ENCODE data around the gene ITIH5.
"Not testable (repeated sequence)": the region's sequence is repeated elsewhere in the genome, so short reads cannot be mapped to it uniquely, and the experiment has no call there.

ITIH5 gene

DNA sequence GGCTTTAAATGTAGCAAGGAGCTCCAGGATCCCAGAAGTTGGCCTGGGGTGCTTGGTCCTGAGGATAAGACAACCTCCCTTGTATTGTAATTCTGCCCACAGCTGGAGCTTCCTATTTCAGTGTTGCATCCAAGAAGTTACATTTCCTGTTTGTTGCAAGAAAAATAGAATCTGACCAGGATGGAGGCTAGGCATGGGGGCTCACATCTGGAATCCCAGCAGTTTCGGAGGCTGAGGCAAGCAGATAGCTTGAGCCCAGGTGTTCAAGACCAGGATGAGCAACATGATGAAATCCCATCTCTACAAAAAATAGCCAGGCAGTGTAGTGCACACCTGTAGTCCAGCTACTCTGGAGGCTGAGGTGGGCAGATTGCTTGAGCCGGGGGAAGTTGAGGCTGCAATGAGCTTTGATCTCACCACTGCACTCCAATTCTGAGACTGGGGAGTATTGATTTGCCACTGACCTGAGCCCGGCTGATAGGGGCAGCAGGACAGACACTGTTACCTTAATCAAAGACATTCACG, 35.6 kb upstream of the ITIH5 start:
- TF ChIP-seq FOXK2 (IDR thresholded peaks at IDR 0.05) = no peak
- no peak for TF ChIP-seq ARNT (IDR thresholded peaks at IDR 0.05)
- no peak for TF ChIP-seq HDGF (IDR thresholded peaks at IDR 0.05; ENCODE audit: borderline replicate concordance)
- TF ChIP-seq ZNF384 (IDR thresholded peaks at IDR 0.05) = no peak
- no peak for TF ChIP-seq ELF4 (IDR thresholded peaks at IDR 0.05)
- no peak for TF ChIP-seq NFRKB (IDR thresholded peaks at IDR 0.05)
- no peak for TF ChIP-seq SP1 (IDR thresholded peaks at IDR 0.05)
- no peak for TF ChIP-seq LEF1 (IDR thresholded peaks at IDR 0.05; ENCODE audit: borderline replicate concordance)
- no peak for TF ChIP-seq FOXA1 (IDR thresholded peaks at IDR 0.05)
- TF ChIP-seq L3MBTL2 (conservative IDR thresholded peaks at IDR 0.05) = no peak
- no peak for TF ChIP-seq FOXM1 (IDR thresholded peaks at IDR 0.05; ENCODE audit: borderline replicate concordance)
- no peak for TF ChIP-seq TARDBP (IDR thresholded peaks at IDR 0.05)
- TF ChIP-seq, protein P1, sequence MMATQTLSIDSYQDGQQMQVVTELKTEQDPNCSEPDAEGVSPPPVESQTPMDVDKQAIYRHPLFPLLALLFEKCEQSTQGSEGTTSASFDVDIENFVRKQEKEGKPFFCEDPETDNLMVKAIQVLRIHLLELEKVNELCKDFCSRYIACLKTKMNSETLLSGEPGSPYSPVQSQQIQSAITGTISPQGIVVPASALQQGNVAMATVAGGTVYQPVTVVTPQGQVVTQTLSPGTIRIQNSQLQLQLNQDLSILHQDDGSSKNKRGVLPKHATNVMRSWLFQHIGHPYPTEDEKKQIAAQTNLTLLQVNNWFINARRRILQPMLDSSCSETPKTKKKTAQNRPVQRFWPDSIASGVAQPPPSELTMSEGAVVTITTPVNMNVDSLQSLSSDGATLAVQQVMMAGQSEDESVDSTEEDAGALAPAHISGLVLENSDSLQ (IDR thresholded peaks at IDR 0.05) = no peak
- no peak for TF ChIP-seq CTBP1 (IDR thresholded peaks at IDR 0.05; ENCODE audit: borderline replicate concordance)
- TF ChIP-seq BHLHE40 (IDR thresholded peaks at IDR 0.05; ENCODE audit: borderline replicate concordance) = no peak
- POLR2A ChIA-PET = interaction anchor here (0.9 kb wide), 1 partner anchor 85 kb away, joined by 3 read pairs; the partner anchor contains the start of genes ATP5F1C and KIN
- CTCF ChIA-PET = interaction anchor here (0.8 kb wide), 1 partner anchor 177 kb away, joined by 4 read pairs; no protein-coding TSS in a partner anchor
- DNase-seq (ENCODE audit: extremely low spot score) = no peak

DNA sequence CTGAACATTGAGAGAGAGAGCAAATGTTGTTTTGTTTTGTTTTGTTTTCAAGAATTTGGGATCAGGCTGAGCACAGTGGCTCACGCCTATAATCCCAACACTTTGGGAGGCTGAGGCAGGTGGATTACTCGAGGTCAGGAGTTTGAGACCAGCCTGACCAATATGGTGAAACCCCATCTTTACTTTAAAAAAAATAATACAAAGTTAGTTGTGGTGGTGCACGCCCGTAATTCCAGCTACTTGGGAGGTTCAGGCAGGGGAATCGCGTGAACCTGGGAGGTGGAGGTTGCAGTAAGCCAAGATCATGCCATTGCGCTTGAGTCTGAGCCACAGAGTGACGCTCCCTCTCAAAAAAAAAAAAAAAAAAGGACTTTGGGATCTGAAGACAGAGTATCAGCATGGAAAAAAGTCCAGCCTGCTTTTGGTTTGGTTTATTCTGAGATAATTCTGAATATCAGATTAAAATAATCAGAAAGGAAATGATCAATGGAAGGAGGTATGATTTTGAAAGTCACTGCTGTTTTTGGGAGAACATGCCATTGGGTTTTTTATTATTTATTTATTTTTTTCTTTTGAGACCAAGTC, 34.5 kb upstream of the ITIH5 start:
- ChIA-PET POLR2A (no interaction called here), CTCF (no interaction called here)
- DNase-seq (ENCODE audit: extremely low spot score) = no peak
- TF ChIP-seq TARDBP (IDR thresholded peaks at IDR 0.05) (no peak), L3MBTL2 (conservative IDR thresholded peaks at IDR 0.05) (no peak), FOXA1 (IDR thresholded peaks at IDR 0.05) (no peak), ELF4 (IDR thresholded peaks at IDR 0.05) (no peak)
- TF ChIP-seq, protein P1 (IDR thresholded peaks at IDR 0.05) = no peak

- POLR2A ChIA-PET = no interaction called here
- DNase-seq (ENCODE audit: extremely low spot score) = no peak
- no peak for TF ChIP-seq LEF1 (IDR thresholded peaks at IDR 0.05; ENCODE audit: borderline replicate concordance)
- TF ChIP-seq BHLHE40 (IDR thresholded peaks at IDR 0.05; ENCODE audit: borderline replicate concordance) = no peak
- no peak for TF ChIP-seq FOXM1 (IDR thresholded peaks at IDR 0.05; ENCODE audit: borderline replicate concordance)
- TF ChIP-seq ARNT (IDR thresholded peaks at IDR 0.05) = no peak
- no peak for TF ChIP-seq ZNF384 (IDR thresholded peaks at IDR 0.05)
- TF ChIP-seq FOXA1 (IDR thresholded peaks at IDR 0.05) = no peak
- no peak for TF ChIP-seq FOXK2 (IDR thresholded peaks at IDR 0.05)
- TF ChIP-seq, protein P1 (IDR thresholded peaks at IDR 0.05) = no peak
- no peak for TF ChIP-seq TARDBP (IDR thresholded peaks at IDR 0.05)
- no peak for TF ChIP-seq L3MBTL2 (conservative IDR thresholded peaks at IDR 0.05)
- TF ChIP-seq SP1 (IDR thresholded peaks at IDR 0.05) = no peak
- no peak for TF ChIP-seq NFRKB (IDR thresholded peaks at IDR 0.05)
- no peak for TF ChIP-seq ELF4 (IDR thresholded peaks at IDR 0.05)
- no peak for TF ChIP-seq HDGF (IDR thresholded peaks at IDR 0.05; ENCODE audit: borderline replicate concordance)
- no peak for TF ChIP-seq CTBP1 (IDR thresholded peaks at IDR 0.05; ENCODE audit: borderline replicate concordance)
- no peak for TF ChIP-seq SUZ12 (IDR thresholded peaks at IDR 0.05)
- CTCF ChIA-PET = no interaction called here
These were observed 33.9 kb upstream of the ITIH5 start for GRCh38 chr10:7700577-7701125.

GRCh38 chr10:7697426-7697825, 30.7 kb upstream of the ITIH5 start:
- DNase-seq (ENCODE audit: extremely low spot score) = no peak
- ChIA-PET POLR2A (no interaction called here), CTCF (interaction anchor here (1.0 kb wide), 1 partner anchor 11 kb away, joined by 3 read pairs; no protein-coding TSS in a partner anchor)
- no peak for TF ChIP-seq FOXK2 (IDR thresholded peaks at IDR 0.05)
- TF ChIP-seq, protein P1 (IDR thresholded peaks at IDR 0.05) = no peak
- TF ChIP-seq BHLHE40 (IDR thresholded peaks at IDR 0.05; ENCODE audit: borderline replicate concordance) = no peak
- TF ChIP-seq ARNT (IDR thresholded peaks at IDR 0.05) = no peak
- TF ChIP-seq NFRKB (IDR thresholded peaks at IDR 0.05) = no peak
- TF ChIP-seq FOXA1 (IDR thresholded peaks at IDR 0.05) = no peak
- TF ChIP-seq TARDBP (IDR thresholded peaks at IDR 0.05) = no peak
- TF ChIP-seq LEF1 (IDR thresholded peaks at IDR 0.05; ENCODE audit: borderline replicate concordance) = no peak
- no peak for TF ChIP-seq SUZ12 (IDR thresholded peaks at IDR 0.05)
- no peak for TF ChIP-seq FOXM1 (IDR thresholded peaks at IDR 0.05; ENCODE audit: borderline replicate concordance)
- no peak for TF ChIP-seq CTBP1 (IDR thresholded peaks at IDR 0.05; ENCODE audit: borderline replicate concordance)
- no peak for TF ChIP-seq L3MBTL2 (conservative IDR thresholded peaks at IDR 0.05)
- TF ChIP-seq ZNF384 (IDR thresholded peaks at IDR 0.05) = no peak
- no peak for TF ChIP-seq HDGF (IDR thresholded peaks at IDR 0.05; ENCODE audit: borderline replicate concordance)
- no peak for TF ChIP-seq SP1 (IDR thresholded peaks at IDR 0.05)
- TF ChIP-seq ELF4 (IDR thresholded peaks at IDR 0.05) = no peak

- ChIA-PET CTCF (no interaction called here), POLR2A (no interaction called here)
- no peak for DNase-seq (ENCODE audit: extremely low spot score)
- TF ChIP-seq HDGF (IDR thresholded peaks at IDR 0.05; ENCODE audit: borderline replicate concordance) (no peak), SUZ12 (IDR thresholded peaks at IDR 0.05) (no peak), SP1 (IDR thresholded peaks at IDR 0.05) (no peak), FOXA1 (IDR thresholded peaks at IDR 0.05) (no peak), FOXK2 (IDR thresholded peaks at IDR 0.05) (no peak), CTBP1 (IDR thresholded peaks at IDR 0.05; ENCODE audit: borderline replicate concordance) (no peak), ELF4 (IDR thresholded peaks at IDR 0.05) (no peak), ZNF384 (IDR thresholded peaks at IDR 0.05) (no peak), TARDBP (IDR thresholded peaks at IDR 0.05) (no peak), FOXM1 (IDR thresholded peaks at IDR 0.05; ENCODE audit: borderline replicate concordance) (no peak), NFRKB (IDR thresholded peaks at IDR 0.05) (no peak)
- TF ChIP-seq, protein P1 (IDR thresholded peaks at IDR 0.05) = no peak
These were observed 29.8 kb upstream of the ITIH5 start for GRCh38 chr10:7696545-7696944.

- DNase-seq (ENCODE audit: extremely low spot score); CTCF ChIA-PET: not testable (repeated sequence)
These were observed 26.4 kb upstream of the ITIH5 start for GRCh38 chr10:7693194-7693593.

GRCh38 chr10:7692368-7692767, 25.6 kb upstream of the ITIH5 start:
- POLR2A ChIA-PET; CTCF ChIA-PET; DNase-seq (ENCODE audit: extremely low spot score): not testable (repeated sequence)

More at GRCh38 chr10:7693194-7693593, 26.4 kb upstream of the ITIH5 start:
- POLR2A ChIA-PET = not testable (repeated sequence)

- POLR2A ChIA-PET; DNase-seq (ENCODE audit: extremely low spot score); CTCF ChIA-PET: not testable (repeated sequence)
These were observed 24.3 kb upstream of the ITIH5 start for GRCh38 chr10:7690885-7691597.

Data from HEK293T (cell line).